ENCODE measurements around the gene INHA.

INHA gene

DNA sequence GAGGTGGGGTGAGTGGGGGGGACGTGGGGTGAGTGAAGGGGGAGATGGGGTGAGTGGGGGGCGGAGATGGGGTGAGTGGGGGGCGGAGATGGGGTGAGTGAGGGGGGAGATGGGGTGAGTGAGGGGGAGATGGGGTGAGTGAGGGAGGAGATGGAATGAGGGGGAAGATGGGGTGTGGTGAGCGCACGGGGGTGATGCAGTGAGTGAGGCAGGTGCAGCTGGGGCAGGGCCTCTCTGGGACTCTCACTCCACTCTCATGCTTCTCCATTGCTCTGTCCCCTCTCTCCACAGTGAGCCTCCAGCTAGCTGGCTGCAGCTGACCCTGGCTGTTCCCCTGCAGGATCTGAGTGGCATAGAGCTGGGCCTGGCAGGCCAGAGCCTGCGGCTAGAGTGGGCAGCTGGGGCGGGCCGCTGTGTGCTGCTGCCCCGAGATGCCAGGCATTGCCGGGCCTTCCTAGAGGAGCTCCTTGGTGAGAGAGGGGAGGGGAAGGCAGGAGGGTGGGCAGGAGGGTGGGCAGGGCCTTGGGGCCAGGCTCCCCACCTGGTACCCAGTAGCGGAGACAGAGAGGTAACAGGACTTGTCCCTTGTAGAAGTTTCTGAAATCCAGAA lies 41.5 kb downstream of the INHA start:
- DNase-seq, result no peak

- no peak for DNase-seq
Observed at GRCh38 chr2:219614076-219614860, 42.2 kb downstream of the INHA start.

DNA sequence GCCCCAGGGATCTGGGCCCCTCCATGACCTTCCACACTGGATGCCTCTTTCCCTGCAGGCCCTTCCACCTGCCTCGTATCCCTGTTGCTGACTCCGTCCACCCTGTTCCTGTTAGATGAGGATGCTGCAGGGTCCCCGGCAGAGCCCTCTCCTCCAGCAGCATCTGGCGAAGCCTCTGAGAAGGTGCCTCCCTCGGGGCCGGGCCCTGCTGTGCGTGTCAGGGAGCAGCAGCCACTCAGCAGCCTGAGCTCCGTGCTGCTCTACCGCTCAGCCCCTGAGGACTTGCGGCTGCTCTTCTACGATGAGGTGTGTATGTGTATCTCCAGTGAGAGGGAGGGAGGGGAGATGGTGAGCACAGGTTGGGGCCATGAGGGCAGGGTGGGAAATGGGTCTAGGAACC lies 42.9 kb downstream of the INHA start:
- peak; percentile 50 for DNase-seq

DNA sequence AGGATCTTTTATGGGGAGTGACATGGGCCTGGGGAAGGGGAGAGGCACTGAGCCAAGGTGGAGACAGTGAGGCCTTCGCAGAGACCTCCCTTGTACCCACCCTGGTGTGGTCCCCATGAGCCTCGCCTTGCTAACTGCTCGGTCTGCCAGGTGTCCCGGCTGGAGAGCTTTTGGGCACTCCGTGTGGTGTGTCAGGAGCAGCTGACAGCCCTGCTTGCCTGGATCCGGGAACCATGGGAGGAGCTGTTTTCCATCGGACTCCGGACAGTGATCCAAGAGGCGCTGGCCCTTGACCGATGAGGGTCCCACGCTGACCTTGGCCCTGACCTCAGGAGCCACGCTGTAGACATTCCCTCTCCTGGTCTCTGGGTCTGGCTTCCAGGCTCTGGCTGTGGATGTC lies 43.8 kb downstream of the INHA start:
- DNase-seq, result no peak

DNA sequence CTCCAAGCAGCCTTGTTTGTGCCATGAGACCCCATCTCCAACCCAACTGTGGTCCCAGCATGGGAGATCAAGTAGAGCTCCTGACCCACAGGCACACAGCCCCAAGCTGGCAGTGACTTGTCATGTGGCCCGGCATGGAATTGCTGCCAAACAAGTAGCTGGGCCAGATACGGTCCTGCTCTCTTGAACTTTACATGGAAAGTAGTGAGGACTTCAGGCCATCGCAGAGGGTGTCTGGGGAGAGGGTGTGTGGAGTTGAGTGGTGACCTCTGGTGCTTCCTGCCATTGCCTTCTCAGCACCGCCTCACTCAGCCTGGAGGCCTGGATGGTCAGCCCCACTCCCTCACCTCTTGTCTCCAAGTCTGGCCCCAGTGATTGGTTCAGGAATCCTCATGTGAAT lies 44.4 kb downstream of the INHA start:
- no peak for DNase-seq

DNA sequence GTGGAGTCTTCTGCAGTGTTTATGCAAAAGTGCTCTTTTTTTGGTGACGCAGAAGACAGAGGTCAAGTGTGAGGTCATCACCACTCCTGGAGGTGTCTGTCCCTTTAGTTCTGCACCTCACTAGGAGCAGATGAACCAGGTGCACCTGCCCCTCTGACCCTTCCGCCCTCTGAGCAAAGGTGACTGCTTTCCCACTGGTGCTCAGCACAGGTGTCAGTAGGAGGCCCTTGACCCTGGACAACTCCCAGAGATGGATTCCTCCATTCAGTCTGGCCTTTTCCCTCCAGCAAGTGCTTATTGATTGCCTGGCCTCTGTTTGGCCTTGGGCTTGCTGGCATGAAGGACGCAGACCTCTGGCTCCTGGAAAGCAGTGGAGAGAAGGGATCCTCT lies 46.6 kb downstream of the INHA start:
- no peak for DNase-seq

- DNase-seq, result no peak
Observed at GRCh38 chr2:219619235-219619634, 47.1 kb downstream of the INHA start.

DNA sequence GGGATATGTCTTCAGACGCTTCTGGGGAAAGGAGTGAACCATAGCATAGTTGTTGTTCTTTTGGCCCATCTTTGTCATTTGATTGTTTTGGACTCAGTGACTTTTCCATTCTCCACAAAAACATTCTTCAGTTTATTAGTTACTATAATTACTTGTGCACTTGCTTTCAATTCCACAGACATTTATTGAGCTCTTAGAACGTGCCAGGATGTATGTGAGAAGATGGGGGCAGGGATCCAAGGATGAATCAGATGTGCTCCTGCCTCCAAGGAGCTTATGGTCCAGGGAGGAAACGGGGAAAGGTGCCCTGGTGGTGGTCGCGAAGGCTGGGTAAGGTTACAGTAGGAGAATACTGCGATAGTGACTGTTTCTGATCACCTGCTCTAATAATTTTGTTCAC lies 48.4 kb downstream of the INHA start:
- DNase-seq, result no peak

GRCh38 chr2:219621935-219622334 lies 49.8 kb downstream of the INHA start:
- DNase-seq, result no peak

GRCh38 chr2:219622472-219622871 lies 50.4 kb downstream of the INHA start:
- DNase-seq, result no peak

- no peak for DNase-seq
Observed at GRCh38 chr2:219624565-219624964, 52.5 kb downstream of the INHA start.

DNA sequence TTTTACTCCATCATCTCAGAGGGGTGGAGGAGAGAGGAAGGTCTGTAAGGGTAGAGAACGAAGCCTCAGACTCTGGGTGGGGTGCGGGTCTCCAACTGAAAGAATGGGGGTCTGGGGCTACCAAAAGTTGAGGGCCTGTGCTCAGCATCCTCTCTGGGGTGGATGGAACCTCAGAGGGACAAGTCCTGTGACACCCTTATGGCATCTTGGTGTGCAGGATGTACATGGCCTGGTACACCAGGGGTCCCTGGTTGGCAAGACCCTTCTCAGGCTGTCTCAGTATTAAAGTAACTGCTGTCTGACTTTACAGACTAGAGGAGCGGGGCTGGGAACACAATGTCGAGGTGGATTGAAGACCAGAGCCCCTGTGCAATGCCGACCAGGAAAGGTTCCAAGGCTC lies 53.1 kb downstream of the INHA start:
- no peak for DNase-seq
